H9 (cell line): ENCODE results near the gene PPA1. TPM values are rescaled to one million over a fixed set of nuclear protein-coding genes. Genes with fewer than 3 reads are reported as not detected.

Source experiments
- DNase-seq: peaks from one replicate; pipeline ENCODE4 v3.0.0-alpha.2; 2017
- H2AFZ ChIP-seq: one replicate; pipeline ENCODE4 v1.6.1; 2013; ENCODE audit warnings: mild to moderate bottlenecking, low read length, control low read depth, moderate library complexity
- H2AK5ac ChIP-seq: 2 replicates; pipeline ENCODE4 v1.6.1; 2013; ENCODE audit warnings: low read length, control low read depth, mixed read lengths; ENCODE audit not compliant: insufficient read length
- H2BK120ac ChIP-seq: one replicate; pipeline ENCODE4 v1.6.1; 2013; ENCODE audit warnings: low read depth, mild to moderate bottlenecking, low read length, control low read depth, inconsistent platforms; ENCODE audit not compliant: poor library complexity, severe bottlenecking
- H2BK12ac ChIP-seq: 2 replicates; pipeline ENCODE4 v1.6.1; 2013; ENCODE audit warnings: low read length, control low read depth, mixed read lengths, low read depth; ENCODE audit not compliant: insufficient read length
- H2BK15ac ChIP-seq: 2 replicates; pipeline ENCODE4 v1.6.1; 2013; ENCODE audit warnings: low read depth, low read length, control low read depth
- H2BK20ac ChIP-seq: one replicate; pipeline ENCODE4 v1.6.1; 2013; ENCODE audit warnings: low read depth, mild to moderate bottlenecking, low read length, control low read depth, inconsistent platforms; ENCODE audit not compliant: poor library complexity, severe bottlenecking
- H2BK5ac ChIP-seq: 2 replicates; pipeline ENCODE4 v1.6.1; 2013; ENCODE audit warnings: low read length, control low read depth, mixed read lengths; ENCODE audit not compliant: insufficient read length
- H3K14ac ChIP-seq: 2 replicates; pipeline ENCODE4 v1.6.1; 2013; ENCODE audit warnings: low read length, control low read depth; ENCODE audit not compliant: insufficient read depth
- H3K18ac ChIP-seq: 2 replicates; pipeline ENCODE4 v1.6.1; 2013; ENCODE audit warnings: low read depth, mild to moderate bottlenecking, mixed read lengths, low read length, control low read depth; ENCODE audit not compliant: insufficient read length
- H3K23ac ChIP-seq: 2 replicates; pipeline ENCODE4 v1.6.1; 2013; ENCODE audit warnings: low read length, control low read depth, mixed read lengths, low read depth; ENCODE audit not compliant: insufficient read length
- H3K23me2 ChIP-seq: 2 replicates; pipeline ENCODE4 v1.6.1; 2013; ENCODE audit warnings: low read depth, mild to moderate bottlenecking, mixed read lengths, low read length, control low read depth; ENCODE audit not compliant: insufficient read length, poor library complexity, severe bottlenecking
- H3K27ac ChIP-seq: 2 replicates; pipeline ENCODE4 v1.5.1; 2013; ENCODE audit warnings: low read length, control low read depth, mixed read lengths, low read depth; ENCODE audit not compliant: insufficient read length
- H3K27me3 ChIP-seq: 2 replicates; pipeline ENCODE4 v1.6.1; 2013; ENCODE audit warnings: low read length, control low read depth, inconsistent platforms; ENCODE audit not compliant: insufficient read depth
- H3K4ac ChIP-seq: 2 replicates; pipeline ENCODE4 v1.6.1; 2013; ENCODE audit warnings: low read depth, mild to moderate bottlenecking, control low read depth, inconsistent platforms, low read length, moderate library complexity
- H3K4me1 ChIP-seq: 2 replicates; pipeline ENCODE4 v1.6.1; 2013; ENCODE audit warnings: low read length, control low read depth, inconsistent platforms; ENCODE audit not compliant: insufficient read depth
- H3K4me2 ChIP-seq: 2 replicates; pipeline ENCODE4 v1.6.1; 2013; ENCODE audit warnings: low read length, control low read depth, mixed read lengths; ENCODE audit not compliant: insufficient read length, insufficient read depth
- H3K56ac ChIP-seq: 2 replicates; pipeline ENCODE4 v1.6.1; 2013; ENCODE audit warnings: low read depth, mild to moderate bottlenecking, mixed read lengths, low read length, control low read depth; ENCODE audit not compliant: insufficient read length
- H3K79me1 ChIP-seq: 2 replicates; pipeline ENCODE4 v1.6.1; 2013; ENCODE audit warnings: low read depth, mild to moderate bottlenecking, moderate library complexity, low read length, control low read depth, inconsistent platforms; ENCODE audit not compliant: insufficient read depth, poor library complexity, severe bottlenecking
- H3K79me2 ChIP-seq: 2 replicates; pipeline ENCODE4 v1.6.1; 2013; ENCODE audit warnings: low read length, control low read depth, inconsistent platforms; ENCODE audit not compliant: insufficient read depth
- H3K9ac ChIP-seq: 2 replicates; pipeline ENCODE4 v1.6.1; 2013; ENCODE audit warnings: low read length, control low read depth, mixed read lengths; ENCODE audit not compliant: insufficient read length; ENCODE audit errors: extremely low read depth
- H3K9me3 ChIP-seq: one replicate; pipeline ENCODE4 v1.6.1; 2013; ENCODE audit warnings: low read depth, low read length, inconsistent platforms; ENCODE audit not compliant: control insufficient read depth
- H3T11ph ChIP-seq: one replicate; pipeline ENCODE4 v1.6.1; 2013; ENCODE audit warnings: mild to moderate bottlenecking, low read length, control low read depth, inconsistent platforms
- H4K20me1 ChIP-seq: one replicate; pipeline ENCODE4 v1.6.1; 2013; ENCODE audit not compliant: control insufficient read depth, insufficient read length, insufficient read depth
- H4K5ac ChIP-seq: 2 replicates; pipeline ENCODE4 v1.6.1; 2013; ENCODE audit warnings: low read depth, mild to moderate bottlenecking, mixed read lengths, low read length, control low read depth; ENCODE audit not compliant: insufficient read length
- H4K8ac ChIP-seq: replicated peaks from 2 replicates; pipeline ENCODE4 v1.6.1; 2013; ENCODE audit warnings: low read length, control low read depth, mixed read lengths, low read depth; ENCODE audit not compliant: insufficient read length
- H4K91ac ChIP-seq: 2 replicates; pipeline ENCODE4 v1.6.1; 2013; ENCODE audit warnings: low read depth, mild to moderate bottlenecking, moderate library complexity, mixed read lengths, low read length, control low read depth; ENCODE audit not compliant: insufficient read length
- H3K27ac Mint-ChIP-seq, 3 experiments: 2 replicates in 2 of 3; 3 replicates in 1 of 3; pipeline ENCODE4 v1.8.0; 2020 to 2021; ENCODE audit warnings: mixed read lengths in 3 of 3, mild to moderate bottlenecking in 1 of 3, moderate library complexity in 1 of 3
- H3K27me3 Mint-ChIP-seq: 2 replicates; pipeline ENCODE4 v1.8.0; 2021; ENCODE audit warnings: low read depth, mild to moderate bottlenecking, moderate library complexity, mixed read lengths
- H3K36me3 Mint-ChIP-seq, 3 experiments: 2 replicates in 2 of 3; 3 replicates in 1 of 3; pipeline ENCODE4 v1.8.0; 2020 to 2021; ENCODE audit warnings: low read depth in 3 of 3, mixed read lengths in 3 of 3; ENCODE audit not compliant: insufficient read depth in 1 of 3
- H3K4me1 Mint-ChIP-seq, 2 experiments: 2 replicates each; pipeline ENCODE4 v1.8.0; 2020; ENCODE audit warnings: mixed read lengths in 2 of 2
- H3K4me3 Mint-ChIP-seq, 2 experiments: 2 replicates in 1 of 2; 3 replicates in 1 of 2; pipeline ENCODE4 v1.8.0; 2020 to 2021; ENCODE audit warnings: mild to moderate bottlenecking in 2 of 2, mixed read lengths in 2 of 2, moderate library complexity in 1 of 2
- H3K9me3 Mint-ChIP-seq, 2 experiments: 2 replicates in 1 of 2; 3 replicates in 1 of 2; pipeline ENCODE4 v1.8.0; 2020; ENCODE audit warnings: mild to moderate bottlenecking in 2 of 2, mixed read lengths in 2 of 2, moderate library complexity in 1 of 2
- WGBS: extraction: QIAGEN DNeasy Blood & Tissue Kit; methylation state at CpG from one replicate; pipeline ENCODE4 v1.1.7; 2013; ENCODE audit warnings: missing lambda C conversion rate, low lambda C conversion rate, mixed read lengths; ENCODE audit not compliant: insufficient read length; ENCODE audit errors: extremely low coverage; 5-methylcytosine and 5-hydroxymethylcytosine counted together
- total RNA-seq: library from RNA; stranded (reverse); gene quantifications from 2 replicates; pipeline ENCODE4 v1.2.1, GENCODE V29; 2021
- TF ChIP-seq, protein P1 (sequence below): fragments of 200-600 bp; sonication (generic); conservative IDR thresholded peaks from 3 replicates; pipeline ENCODE4 v1.8.0; 2021; ENCODE audit warnings: antibody characterized with exemption, mild to moderate bottlenecking

PPA1 gene
- total RNA-seq, 1 experiment from 2014 or later: 115 TPM

GRCh38 chr10:70227548-70228320, 5.5 kb downstream of the PPA1 start:
- no peak overlapping the region for H2BK15ac ChIP-seq
- no peak overlapping the region for H2AFZ ChIP-seq
- H3K56ac ChIP-seq: no peak overlapping the region
- no peak overlapping the region for H3K23ac ChIP-seq
- H4K5ac ChIP-seq: no peak overlapping the region
- H3K27me3 ChIP-seq: no peaks in the 10 kb centered on the region
- no peak overlapping the region for H2BK120ac ChIP-seq
- TF ChIP-seq, protein P1, sequence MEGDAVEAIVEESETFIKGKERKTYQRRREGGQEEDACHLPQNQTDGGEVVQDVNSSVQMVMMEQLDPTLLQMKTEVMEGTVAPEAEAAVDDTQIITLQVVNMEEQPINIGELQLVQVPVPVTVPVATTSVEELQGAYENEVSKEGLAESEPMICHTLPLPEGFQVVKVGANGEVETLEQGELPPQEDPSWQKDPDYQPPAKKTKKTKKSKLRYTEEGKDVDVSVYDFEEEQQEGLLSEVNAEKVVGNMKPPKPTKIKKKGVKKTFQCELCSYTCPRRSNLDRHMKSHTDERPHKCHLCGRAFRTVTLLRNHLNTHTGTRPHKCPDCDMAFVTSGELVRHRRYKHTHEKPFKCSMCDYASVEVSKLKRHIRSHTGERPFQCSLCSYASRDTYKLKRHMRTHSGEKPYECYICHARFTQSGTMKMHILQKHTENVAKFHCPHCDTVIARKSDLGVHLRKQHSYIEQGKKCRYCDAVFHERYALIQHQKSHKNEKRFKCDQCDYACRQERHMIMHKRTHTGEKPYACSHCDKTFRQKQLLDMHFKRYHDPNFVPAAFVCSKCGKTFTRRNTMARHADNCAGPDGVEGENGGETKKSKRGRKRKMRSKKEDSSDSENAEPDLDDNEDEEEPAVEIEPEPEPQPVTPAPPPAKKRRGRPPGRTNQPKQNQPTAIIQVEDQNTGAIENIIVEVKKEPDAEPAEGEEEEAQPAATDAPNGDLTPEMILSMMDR: no peak
- Mint-ChIP-seq H3K4me3 (no peak overlapping the region), H3K27me3 (no peaks in the 10 kb centered on the region), H3K4me1 (peaks cover 6 to 7% of the 10 kb centered on the region in 2 experiments), H3K36me3 (peaks cover 0 to 35% (median 5%) of the 10 kb centered on the region in 3 experiments; a peak in 4 of 7 replicates), H3K9me3 (no peaks in the 10 kb centered on the region), H3K27ac (no peak overlapping the region)
- H2BK12ac ChIP-seq: no peak overlapping the region
- no peak overlapping the region for H4K91ac ChIP-seq
- no peak overlapping the region for H3K27ac ChIP-seq
- no peak overlapping the region for H3K14ac ChIP-seq
- no peaks in the 10 kb centered on the region for H3K4me1 ChIP-seq
- no peak overlapping the region for H2BK5ac ChIP-seq
- H3K9ac ChIP-seq: no peak overlapping the region
- no CpG with 5 or more reads among the region's 3 CpGs for WGBS
- H3K4me2 ChIP-seq: no peak overlapping the region
- no peaks in the 10 kb centered on the region for H3K79me1 ChIP-seq
- peaks cover 8% of the 10 kb centered on the region for H3K23me2 ChIP-seq
- H3K18ac ChIP-seq: no peak overlapping the region
- H3K9me3 ChIP-seq: no peaks in the 10 kb centered on the region
- H2BK20ac ChIP-seq: no peak overlapping the region
- no peak overlapping the region for H2AK5ac ChIP-seq
- DNase-seq: no peak
- no peaks in the 10 kb centered on the region for H4K20me1 ChIP-seq
- no peak overlapping the region for H3T11ph ChIP-seq
- no peak overlapping the region for H3K4ac ChIP-seq
- no peak overlapping the region for H4K8ac ChIP-seq
- H3K79me2 ChIP-seq: peaks cover 9% of the 10 kb centered on the region; the same call in 1 of the 2 replicates
